SK-N-MC (cell line): Measurements from ENCODE around the gene ZNF277.

Experiments used
- DNase-seq: peaks from one replicate; pipeline ENCODE4 v3.0.0-alpha.2; 2011; ENCODE audit warnings: low read depth, low spot score
- H3K27ac ChIP-seq: fragments of 200-600 bp; sonication (generic); 2 replicates; pipeline ENCODE4 v1.5.1; 2016; ENCODE audit warnings: mixed run types
- H3K36me3 ChIP-seq: fragments of 200-600 bp; sonication (generic); 2 replicates; pipeline ENCODE4 v1.6.1; 2017; ENCODE audit warnings: antibody characterized with exemption, low read length, mixed read lengths; ENCODE audit not compliant: insufficient read depth
- H3K4me3 ChIP-seq: fragments of 200-600 bp; sonication (generic); 2 replicates; pipeline ENCODE4 v1.5.1; 2016
- H3K9ac ChIP-seq: fragments of 200-600 bp; sonication (generic); 2 replicates; pipeline ENCODE4 v1.8.0; 2017; ENCODE audit warnings: mixed run types, mixed read lengths; ENCODE audit not compliant: insufficient read length
- H3K9me3 ChIP-seq: fragments of 200-600 bp; sonication (generic); 2 replicates; pipeline ENCODE4 v1.6.1; 2017; ENCODE audit warnings: low read depth, mild to moderate bottlenecking, antibody characterized with exemption, low read length, moderate library complexity, mixed read lengths
- EZH2 ChIP-seq: fragments of 200-600 bp; sonication (generic); IDR thresholded peaks from one replicate; pipeline ENCODE4 v1.6.1; 2017; ENCODE audit warnings: antibody characterized with exemption
- FOXP2 ChIP-seq: optimal IDR thresholded peaks from 2 replicates; pipeline ENCODE3; 2011; ENCODE audit warnings: mild to moderate bottlenecking, moderate library complexity; ENCODE audit not compliant: insufficient read depth; ENCODE audit errors: extremely low read length, control extremely low read depth
- POLR2AphosphoS5 ChIP-seq: IDR thresholded peaks from 2 replicates; pipeline ENCODE4 v1.6.1; 2012; ENCODE audit warnings: mild to moderate bottlenecking, low read depth, low read length, borderline replicate concordance

The ZNF277 gene

DNA sequence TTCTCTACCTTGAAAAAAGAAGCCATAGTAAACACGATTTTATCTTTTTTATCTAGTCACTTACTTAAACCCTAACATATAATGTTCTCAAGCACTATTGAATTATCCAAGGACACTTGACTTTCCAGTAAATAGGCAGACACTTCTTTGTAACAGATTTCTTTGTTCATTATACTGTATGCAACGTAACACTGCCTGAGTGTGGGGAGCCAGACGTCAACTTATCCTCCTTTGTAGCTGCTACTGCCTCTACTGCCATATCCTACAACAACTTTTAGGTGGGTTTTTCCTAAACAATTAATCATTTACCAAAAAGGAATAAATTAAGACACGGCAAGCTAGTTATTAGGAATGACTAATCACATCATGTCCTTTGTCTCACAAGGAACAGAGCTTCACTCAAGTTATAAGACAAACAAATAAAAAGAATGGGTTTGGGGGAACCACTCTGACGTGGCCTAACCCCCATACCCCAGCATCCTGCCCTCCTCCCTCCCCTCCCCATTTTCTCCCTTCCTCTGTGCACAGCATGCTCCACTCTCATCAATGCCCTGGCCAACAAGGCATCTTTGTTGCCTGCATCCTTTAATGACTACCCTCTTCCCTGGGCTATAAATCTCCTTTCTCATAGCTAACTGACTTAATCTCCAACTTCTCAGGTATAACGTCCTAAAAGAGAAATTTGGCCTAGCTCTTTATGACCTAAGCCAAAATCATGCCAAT is 43.5 kb upstream of the ZNF277 start:
- no peak overlapping the region for H3K4me3 ChIP-seq

DNA sequence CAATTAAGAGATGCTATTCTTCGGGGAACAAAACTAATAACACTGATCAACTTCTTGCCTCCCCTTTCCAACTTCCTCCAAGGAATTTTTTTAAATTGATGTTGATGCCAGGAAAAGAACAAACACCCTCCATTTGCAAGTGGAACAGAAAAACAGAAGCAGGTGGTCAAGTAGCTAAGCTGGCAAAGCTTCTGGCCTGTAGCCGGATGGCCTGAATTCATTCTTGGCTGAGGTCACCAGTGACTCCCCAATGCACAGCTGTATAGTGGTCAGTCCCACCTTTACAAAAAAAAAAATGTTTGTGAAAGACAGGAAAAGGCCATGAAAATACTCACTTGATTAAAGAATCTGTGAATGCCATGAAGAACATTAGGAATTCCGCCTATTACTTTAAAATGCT is 39.3 kb upstream of the ZNF277 start:
- DNase-seq, result no peak
- no peak overlapping the region for H3K27ac ChIP-seq
- no peak for TF ChIP-seq FOXP2
- no peak for TF ChIP-seq POLR2AphosphoS5
- no peak for TF ChIP-seq EZH2
- no peaks in the 10 kb centered on the region for H3K9me3 ChIP-seq
- H3K9ac ChIP-seq, result no peak overlapping the region
- H3K36me3 ChIP-seq, result no peaks in the 10 kb centered on the region
- H3K4me3 ChIP-seq, result no peak overlapping the region

More for the DNA sequence above, 43.5 kb upstream of the ZNF277 start:
- H3K36me3 ChIP-seq, result no peaks in the 10 kb centered on the region
- no peaks in the 10 kb centered on the region for H3K9me3 ChIP-seq
- H3K27ac ChIP-seq, result no peak overlapping the region
- TF ChIP-seq FOXP2 (no peak), POLR2AphosphoS5 (no peak), EZH2 (no peak)
- DNase-seq, result no peak
- H3K9ac ChIP-seq, result no peak overlapping the region

GRCh38 chr7:112168915-112169314 is 37.6 kb upstream of the ZNF277 start:
- H3K27ac ChIP-seq, result no peak overlapping the region
- no peak overlapping the region for H3K4me3 ChIP-seq
- TF ChIP-seq EZH2, result no peak
- TF ChIP-seq POLR2AphosphoS5, result no peak
- TF ChIP-seq FOXP2, result no peak
- no peak for DNase-seq
- H3K9me3 ChIP-seq, result no peaks in the 10 kb centered on the region
- H3K9ac ChIP-seq, result no peak overlapping the region
- no peaks in the 10 kb centered on the region for H3K36me3 ChIP-seq

DNA sequence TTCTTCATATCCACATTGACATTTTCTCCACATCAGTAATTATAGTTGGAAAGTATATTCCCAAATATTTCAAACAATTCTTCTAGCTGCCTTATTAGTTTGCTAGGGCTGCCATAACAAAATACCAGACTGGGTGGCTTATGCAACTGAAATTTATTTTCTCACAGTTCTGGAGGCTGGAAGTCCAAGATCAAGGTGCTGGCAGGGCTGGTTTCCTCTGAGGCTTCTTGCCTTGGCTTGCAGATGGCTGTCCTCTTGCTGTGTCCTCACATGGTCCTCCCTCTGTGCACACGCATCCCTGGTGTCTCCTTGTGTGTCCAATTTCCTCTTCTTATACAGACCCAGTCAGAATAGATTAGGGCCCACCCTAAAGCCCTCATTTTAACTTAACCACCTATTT is 34.8 kb upstream of the ZNF277 start:
- H3K9me3 ChIP-seq, result no peaks in the 10 kb centered on the region
- H3K4me3 ChIP-seq, result no peak overlapping the region
- TF ChIP-seq POLR2AphosphoS5 (no peak), FOXP2 (no peak), EZH2 (no peak)
- H3K27ac ChIP-seq, result no peak overlapping the region
- no peak overlapping the region for H3K9ac ChIP-seq
- H3K36me3 ChIP-seq, result no peaks in the 10 kb centered on the region
- DNase-seq, result no peak

DNA sequence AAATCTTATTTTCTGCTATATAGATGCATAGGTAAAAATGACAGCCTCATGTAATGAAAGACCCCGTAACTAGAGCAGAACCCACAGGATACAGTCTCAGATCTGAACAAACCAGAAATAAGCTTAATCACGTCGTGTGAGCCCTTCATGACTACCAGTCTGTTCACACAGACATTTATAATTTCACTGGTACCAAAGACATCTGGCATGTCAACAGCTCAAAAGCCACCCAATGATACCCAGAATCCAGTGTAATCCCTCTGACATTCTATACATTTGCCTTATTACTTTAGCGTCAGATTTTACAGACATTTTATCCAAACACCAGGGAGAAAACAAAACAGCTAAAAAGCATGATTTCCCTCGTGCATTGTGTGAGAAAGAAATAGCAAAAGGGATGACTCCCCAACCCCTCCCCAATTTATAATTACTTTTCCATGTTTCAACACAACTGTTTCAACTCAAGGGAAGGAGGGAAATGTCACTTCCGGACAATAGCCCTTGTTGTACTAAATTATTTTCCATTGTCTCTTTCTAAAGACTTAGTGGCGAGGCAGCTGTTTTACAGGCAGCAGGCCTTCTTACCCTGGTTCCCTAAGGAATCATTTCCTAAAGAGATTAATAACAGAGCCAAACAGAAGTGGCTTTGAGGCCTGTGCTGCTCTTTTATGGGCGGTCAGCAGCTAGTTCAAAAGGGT is 33.5 kb upstream of the ZNF277 start:
- H3K4me3 ChIP-seq, result no peak overlapping the region
- no peak for DNase-seq
- no peaks in the 10 kb centered on the region for H3K36me3 ChIP-seq
- no peaks in the 10 kb centered on the region for H3K9me3 ChIP-seq
- H3K9ac ChIP-seq, result no peak overlapping the region
- TF ChIP-seq FOXP2 (no peak), POLR2AphosphoS5 (no peak), EZH2 (no peak)
- H3K27ac ChIP-seq, result no peak overlapping the region

DNA sequence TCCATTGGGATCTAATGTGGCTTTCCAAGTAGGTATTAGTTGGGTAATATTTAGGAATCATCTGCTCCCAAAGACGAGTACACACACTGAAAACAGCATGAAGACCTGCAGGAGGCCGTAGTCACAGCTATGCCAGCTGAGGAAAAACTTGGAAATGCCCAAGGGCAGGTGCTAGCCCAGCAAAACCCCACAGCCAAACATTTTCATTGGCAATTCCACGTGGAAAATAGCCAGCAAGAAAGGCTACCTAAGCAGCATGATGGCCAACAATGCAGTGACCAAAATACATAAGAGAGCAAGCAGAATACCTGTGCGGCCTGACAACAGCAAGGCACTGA is 33.0 kb upstream of the ZNF277 start:
- H3K27ac ChIP-seq, result no peak overlapping the region
- no peak overlapping the region for H3K9ac ChIP-seq
- no peaks in the 10 kb centered on the region for H3K9me3 ChIP-seq
- H3K36me3 ChIP-seq, result no peaks in the 10 kb centered on the region
- H3K4me3 ChIP-seq, result no peak overlapping the region
- TF ChIP-seq POLR2AphosphoS5, result no peak
- no peak for TF ChIP-seq EZH2
- no peak for TF ChIP-seq FOXP2
- DNase-seq, result no peak

DNA sequence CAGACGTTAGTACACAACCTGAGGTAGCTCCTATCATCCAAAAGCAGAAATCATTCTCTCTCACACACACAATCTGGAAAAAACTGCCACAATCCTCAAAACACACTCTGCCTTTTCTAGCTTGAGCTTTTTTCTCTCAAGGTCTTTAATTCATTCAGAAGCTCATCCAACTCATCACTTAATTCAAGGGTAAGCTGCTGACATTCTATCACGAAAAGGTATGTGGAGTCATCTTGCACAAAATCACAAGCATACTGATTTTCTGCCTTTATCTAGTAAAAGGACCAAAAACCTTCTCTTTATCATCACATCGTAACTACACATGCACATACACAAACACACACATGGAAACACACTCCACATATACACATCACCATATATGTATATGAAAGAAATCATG is 32.3 kb upstream of the ZNF277 start:
- no peak for DNase-seq
- Histone ChIP-seq H3K4me3 (no peak overlapping the region), H3K36me3 (no peaks in the 10 kb centered on the region), H3K9me3 (no peaks in the 10 kb centered on the region), H3K9ac (no peak overlapping the region), H3K27ac (no peak overlapping the region)
- TF ChIP-seq POLR2AphosphoS5 (no peak), FOXP2 (no peak), EZH2 (no peak)

DNA sequence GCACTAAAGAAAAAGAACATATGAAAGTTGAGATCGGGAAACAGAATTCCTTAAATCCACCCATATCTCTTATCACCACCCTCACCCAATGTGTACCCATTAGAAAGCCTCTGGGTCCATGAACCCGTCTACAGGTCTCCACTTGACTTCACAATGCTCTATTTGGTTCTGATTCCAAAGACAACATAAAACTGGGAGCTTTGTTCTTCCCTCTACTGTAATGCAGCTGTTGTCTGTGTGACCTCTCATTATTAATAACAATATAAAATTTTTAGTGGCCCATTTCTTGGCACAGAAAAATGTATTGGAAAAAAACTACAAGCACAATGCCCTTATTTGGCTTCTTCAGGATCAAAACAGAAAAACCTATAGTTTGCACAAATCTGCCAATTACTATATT is 30.3 kb upstream of the ZNF277 start:
- H3K9me3 ChIP-seq, result no peaks in the 10 kb centered on the region
- H3K9ac ChIP-seq, result no peak overlapping the region
- H3K27ac ChIP-seq, result no peak overlapping the region
- no peak for DNase-seq
- H3K36me3 ChIP-seq, result no peaks in the 10 kb centered on the region
- H3K4me3 ChIP-seq, result no peak overlapping the region
- no peak for TF ChIP-seq EZH2
- no peak for TF ChIP-seq FOXP2
- TF ChIP-seq POLR2AphosphoS5, result no peak

GRCh38 chr7:112176693-112177415 is 29.6 kb upstream of the ZNF277 start:
- Histone ChIP-seq H3K27ac (no peak overlapping the region), H3K36me3 (no peaks in the 10 kb centered on the region), H3K4me3 (no peak overlapping the region), H3K9ac (no peak overlapping the region), H3K9me3 (no peaks in the 10 kb centered on the region)
- TF ChIP-seq FOXP2, result no peak
- TF ChIP-seq POLR2AphosphoS5, result no peak
- TF ChIP-seq EZH2, result no peak
- no peak for DNase-seq
